ENCODE data around the gene PTH2R. TPM values are rescaled to one million over a fixed set of nuclear protein-coding genes. Genes with fewer than 3 reads are reported as not detected.
"Not testable (repeated sequence)": the region's sequence is repeated elsewhere in the genome, so short reads cannot be mapped to it uniquely, and the experiment has no call there.

PTH2R gene
- total RNA-seq, 1 experiment from 2014 or later = not detected

GRCh38 chr2:208511573-208511972 is 105.0 kb downstream of the PTH2R start:
- Histone ChIP-seq H3K27ac (ENCODE audit: low read depth, low read length, poor library complexity, severe bottlenecking) (no peak overlapping the region), H3K9me3 (ENCODE audit: low read depth, low read length, poor library complexity, severe bottlenecking) (no peaks in the 10 kb centered on the region), H3K27me3 (replicated peaks; ENCODE audit: insufficient read depth, low read depth, low read length, poor library complexity) (no peaks in the 10 kb centered on the region), H3K36me3 (ENCODE audit: insufficient read depth, low read length, poor library complexity, severe bottlenecking) (no peaks in the 10 kb centered on the region), H3K4me3 (ENCODE audit: low read depth, low read length, poor library complexity, severe bottlenecking) (no peak overlapping the region), H3K4me1 (ENCODE audit: insufficient read depth, low read length, poor library complexity, severe bottlenecking) (no peaks in the 10 kb centered on the region)
- BruUV-seq (replicated peaks) = no TSS peak
- no peak for DNase-seq (ENCODE audit: low spot score)
- intact Hi-C loops (cut with micrococcal nuclease; ENCODE audit: unreplicated experiment) = no loop called here
- ChIA-PET POLR2A (ENCODE audit: low non-redundant PET) (no interaction called here), CTCF (no interaction called here)
- TF ChIP-seq EZH2 (IDR thresholded peaks at IDR 0.05; ENCODE audit: borderline replicate concordance, low read depth, low read length, poor library complexity, severe bottlenecking) (no peak), CTCF (conservative IDR thresholded peaks at IDR 0.05; ENCODE audit: low read depth, low read length) (no peak)

DNA sequence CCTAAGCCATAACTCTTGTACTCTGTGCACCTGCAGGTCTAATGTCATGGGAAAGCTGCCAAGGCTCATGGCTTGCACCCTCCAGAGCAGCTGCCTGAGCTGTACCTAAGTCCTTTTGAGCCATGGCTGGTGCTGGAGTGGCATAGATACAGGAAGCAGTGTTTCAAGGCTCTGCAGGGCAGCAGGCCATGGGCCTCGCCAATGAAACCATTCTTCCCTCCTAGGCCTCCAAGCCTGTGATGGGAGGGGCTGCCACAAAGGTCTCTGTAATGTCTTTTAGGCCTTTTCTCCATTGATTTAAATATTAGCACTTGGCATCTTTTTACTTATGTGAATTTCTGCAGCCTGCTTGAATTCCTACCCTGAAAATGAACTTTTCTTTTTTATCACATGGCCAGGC is 108.5 kb downstream of the PTH2R start:
- no peaks in the 10 kb centered on the region for H3K36me3 ChIP-seq (ENCODE audit: insufficient read depth, low read length, poor library complexity, severe bottlenecking)
- TF ChIP-seq CTCF (conservative IDR thresholded peaks at IDR 0.05; ENCODE audit: low read depth, low read length) (no peak), EZH2 (IDR thresholded peaks at IDR 0.05; ENCODE audit: borderline replicate concordance, low read depth, low read length, poor library complexity, severe bottlenecking) (no peak)
- intact Hi-C loops (cut with micrococcal nuclease; ENCODE audit: unreplicated experiment) = no loop called here
- POLR2A ChIA-PET (ENCODE audit: low non-redundant PET) = no interaction called here
- no TSS peak for BruUV-seq (replicated peaks)
- CTCF ChIA-PET = no interaction called here
- no peak overlapping the region for H3K27ac ChIP-seq (ENCODE audit: low read depth, low read length, poor library complexity, severe bottlenecking)
- no peak for DNase-seq (ENCODE audit: low spot score)
- H3K4me1 ChIP-seq (ENCODE audit: insufficient read depth, low read length, poor library complexity, severe bottlenecking) = no peaks in the 10 kb centered on the region
- H3K9me3 ChIP-seq (ENCODE audit: low read depth, low read length, poor library complexity, severe bottlenecking) = no peaks in the 10 kb centered on the region
- no peaks in the 10 kb centered on the region for H3K27me3 ChIP-seq (replicated peaks; ENCODE audit: insufficient read depth, low read depth, low read length, poor library complexity)
- H3K4me3 ChIP-seq (ENCODE audit: low read depth, low read length, poor library complexity, severe bottlenecking) = no peak overlapping the region

GRCh38 chr2:208523069-208523468 is 116.5 kb downstream of the PTH2R start:
- intact Hi-C loops (cut with micrococcal nuclease; ENCODE audit: unreplicated experiment); BruUV-seq (replicated peaks); H3K36me3 ChIP-seq (ENCODE audit: insufficient read depth, low read length, poor library complexity, severe bottlenecking); POLR2A ChIA-PET (ENCODE audit: low non-redundant PET); DNase-seq (ENCODE audit: low spot score); H3K4me1 ChIP-seq (ENCODE audit: insufficient read depth, low read length, poor library complexity, severe bottlenecking); H3K4me3 ChIP-seq (ENCODE audit: low read depth, low read length, poor library complexity, severe bottlenecking); H3K9me3 ChIP-seq (ENCODE audit: low read depth, low read length, poor library complexity, severe bottlenecking); H3K27me3 ChIP-seq (replicated peaks; ENCODE audit: insufficient read depth, low read depth, low read length, poor library complexity); CTCF ChIA-PET; H3K27ac ChIP-seq (ENCODE audit: low read depth, low read length, poor library complexity, severe bottlenecking): not testable (repeated sequence)

DNA sequence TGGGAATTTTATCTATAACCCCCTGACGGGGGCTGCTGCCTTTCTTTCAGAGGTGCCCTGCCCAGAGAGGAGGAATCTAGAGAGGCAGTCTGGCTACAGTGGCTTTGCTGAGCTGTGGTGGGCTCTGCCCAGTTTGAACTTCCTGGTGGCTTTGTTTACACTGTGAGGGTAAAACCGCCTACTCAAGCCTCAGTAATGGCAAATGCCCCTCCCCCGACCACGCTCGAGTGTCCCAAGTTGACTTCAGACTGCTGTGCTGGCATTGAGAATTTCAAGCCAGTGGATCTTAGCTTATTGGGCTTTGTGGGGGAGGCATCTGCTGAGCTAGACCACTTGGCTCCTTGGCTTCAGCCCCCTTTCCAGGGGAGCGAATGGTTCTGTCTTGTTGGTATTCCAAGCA is 118.6 kb downstream of the PTH2R start:
- CTCF ChIA-PET; DNase-seq (ENCODE audit: low spot score); H3K4me3 ChIP-seq (ENCODE audit: low read depth, low read length, poor library complexity, severe bottlenecking); H3K4me1 ChIP-seq (ENCODE audit: insufficient read depth, low read length, poor library complexity, severe bottlenecking); H3K9me3 ChIP-seq (ENCODE audit: low read depth, low read length, poor library complexity, severe bottlenecking); intact Hi-C loops (cut with micrococcal nuclease; ENCODE audit: unreplicated experiment); BruUV-seq (replicated peaks); H3K27ac ChIP-seq (ENCODE audit: low read depth, low read length, poor library complexity, severe bottlenecking); POLR2A ChIA-PET (ENCODE audit: low non-redundant PET); H3K27me3 ChIP-seq (replicated peaks; ENCODE audit: insufficient read depth, low read depth, low read length, poor library complexity); H3K36me3 ChIP-seq (ENCODE audit: insufficient read depth, low read length, poor library complexity, severe bottlenecking): not testable (repeated sequence)
